GM20000 (cell line): ENCODE measurements around the gene PHGDH.

ENCODE experiments used
- DNase-seq: peaks from one replicate; pipeline ENCODE4 v3.0.0; 2012; ENCODE audit warnings: low spot score
- CTCF ChIP-seq: IDR thresholded peaks from 2 replicates; pipeline ENCODE4 v1.5.1; 2012; ENCODE audit warnings: mild to moderate bottlenecking, control low read depth; ENCODE audit errors: extremely low read depth, missing control alignments

PHGDH gene

GRCh38 chr1:119674835-119675289 lies 36.9 kb upstream of the PHGDH start:
- peak; percentile 43 for DNase-seq
- peak; percentile 50 for TF ChIP-seq CTCF

- DNase-seq: peak; percentile 74
- peak; percentile 55 for TF ChIP-seq CTCF
Measured at GRCh38 chr1:119675349-119676345, 36.1 kb upstream of the PHGDH start.

- no peak for DNase-seq
- TF ChIP-seq CTCF: no peak
Measured at GRCh38 chr1:119676571-119677206, 35.0 kb upstream of the PHGDH start.

- no peak for TF ChIP-seq CTCF
- no peak for DNase-seq
Measured at GRCh38 chr1:119679223-119679622, 32.5 kb upstream of the PHGDH start.

- DNase-seq: no peak
- TF ChIP-seq CTCF: no peak
Measured at GRCh38 chr1:119680193-119680592, 31.5 kb upstream of the PHGDH start.

GRCh38 chr1:119680723-119681122 lies 31.0 kb upstream of the PHGDH start:
- no peak for DNase-seq
- no peak for TF ChIP-seq CTCF

GRCh38 chr1:119681560-119681959 lies 30.2 kb upstream of the PHGDH start:
- no peak for TF ChIP-seq CTCF
- DNase-seq: no peak
